ENCODE measurements around the gene RPL11.
"Not testable (repeated sequence)": the region's sequence is repeated elsewhere in the genome, so short reads cannot be mapped to it uniquely, and the experiment has no call there.

DNA sequence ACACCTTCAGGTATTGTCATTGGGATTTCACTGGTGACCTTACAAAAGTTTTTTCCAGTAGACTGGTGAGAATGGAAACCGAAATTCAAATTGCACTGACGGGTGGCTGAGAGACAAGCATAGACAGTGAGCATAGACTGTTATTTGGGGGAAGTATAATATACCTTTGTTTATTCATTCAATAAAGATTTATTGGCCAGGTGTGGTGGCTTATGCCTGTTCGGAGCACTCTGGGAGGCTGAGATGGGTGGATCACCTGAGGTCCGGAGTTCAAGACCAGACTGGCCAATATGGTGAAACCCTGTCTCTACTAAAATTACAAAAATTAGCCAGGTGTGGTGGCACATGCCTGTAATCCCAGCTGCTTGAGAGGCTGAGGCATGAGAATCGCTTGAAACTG is 41.7 kb downstream of the RPL11 start:
- not testable (repeated sequence) for TF ChIP-seq RCOR1 (IDR thresholded peaks at IDR 0.05; ENCODE audit: insufficient replicate concordance, low read length); POLR2A (IDR thresholded peaks at IDR 0.05; ENCODE audit: low read depth, low read length); CEBPB (IDR thresholded peaks at IDR 0.05; ENCODE audit: low read depth, low read length); RAD21 (IDR thresholded peaks at IDR 0.05; ENCODE audit: low read length); FOS (IDR thresholded peaks at IDR 0.05; ENCODE audit: low read depth, low read length)
- TF ChIP-seq, protein P1, sequence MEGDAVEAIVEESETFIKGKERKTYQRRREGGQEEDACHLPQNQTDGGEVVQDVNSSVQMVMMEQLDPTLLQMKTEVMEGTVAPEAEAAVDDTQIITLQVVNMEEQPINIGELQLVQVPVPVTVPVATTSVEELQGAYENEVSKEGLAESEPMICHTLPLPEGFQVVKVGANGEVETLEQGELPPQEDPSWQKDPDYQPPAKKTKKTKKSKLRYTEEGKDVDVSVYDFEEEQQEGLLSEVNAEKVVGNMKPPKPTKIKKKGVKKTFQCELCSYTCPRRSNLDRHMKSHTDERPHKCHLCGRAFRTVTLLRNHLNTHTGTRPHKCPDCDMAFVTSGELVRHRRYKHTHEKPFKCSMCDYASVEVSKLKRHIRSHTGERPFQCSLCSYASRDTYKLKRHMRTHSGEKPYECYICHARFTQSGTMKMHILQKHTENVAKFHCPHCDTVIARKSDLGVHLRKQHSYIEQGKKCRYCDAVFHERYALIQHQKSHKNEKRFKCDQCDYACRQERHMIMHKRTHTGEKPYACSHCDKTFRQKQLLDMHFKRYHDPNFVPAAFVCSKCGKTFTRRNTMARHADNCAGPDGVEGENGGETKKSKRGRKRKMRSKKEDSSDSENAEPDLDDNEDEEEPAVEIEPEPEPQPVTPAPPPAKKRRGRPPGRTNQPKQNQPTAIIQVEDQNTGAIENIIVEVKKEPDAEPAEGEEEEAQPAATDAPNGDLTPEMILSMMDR (conservative IDR thresholded peaks at IDR 0.05; ENCODE audit: low read depth, low read length): not testable (repeated sequence)
- TF ChIP-seq, protein P2, sequence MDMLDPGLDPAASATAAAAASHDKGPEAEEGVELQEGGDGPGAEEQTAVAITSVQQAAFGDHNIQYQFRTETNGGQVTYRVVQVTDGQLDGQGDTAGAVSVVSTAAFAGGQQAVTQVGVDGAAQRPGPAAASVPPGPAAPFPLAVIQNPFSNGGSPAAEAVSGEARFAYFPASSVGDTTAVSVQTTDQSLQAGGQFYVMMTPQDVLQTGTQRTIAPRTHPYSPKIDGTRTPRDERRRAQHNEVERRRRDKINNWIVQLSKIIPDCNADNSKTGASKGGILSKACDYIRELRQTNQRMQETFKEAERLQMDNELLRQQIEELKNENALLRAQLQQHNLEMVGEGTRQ (IDR thresholded peaks at IDR 0.05; ENCODE audit: low read depth, low read length): not testable (repeated sequence)
